Calu3 (cell line): ENCODE results near the gene LRRC43. TPM values are rescaled to one million over a fixed set of nuclear protein-coding genes. Genes with fewer than 3 reads are reported as not detected.

ENCODE experiments used
- BruUV-seq: library from RNA; stranded (reverse); fragments of 400-500 nt; replicated peaks from 2 replicates; lab custom pipeline; 2021; lab: Mats Ljungman, UMichigan
- CTCF ChIA-PET: fragments of 300-600 bp; sonication (Branson Sonifier 250); formaldehyde crosslinking; loops from one replicate; lab custom pipeline; 2022; ENCODE audit warnings: antibody characterized with exemption; lab: Charles Lee
- DNase-seq: peaks from one replicate; pipeline ENCODE4 v3.0.0; 2022
- H3K27ac Mint-ChIP-seq: one replicate; pipeline ENCODE4 v1.8.0; 2022; ENCODE audit warnings: mixed read lengths; ENCODE audit not compliant: unreplicated experiment
- H3K27me3 Mint-ChIP-seq: one replicate; pipeline ENCODE4 v1.8.0; 2022; ENCODE audit warnings: mixed read lengths; ENCODE audit not compliant: unreplicated experiment
- H3K36me3 Mint-ChIP-seq: one replicate; pipeline ENCODE4 v1.8.0; 2022; ENCODE audit warnings: mild to moderate bottlenecking, moderate library complexity, mixed read lengths; ENCODE audit not compliant: insufficient read depth, unreplicated experiment
- H3K4me1 Mint-ChIP-seq: one replicate; pipeline ENCODE4 v1.8.0; 2022; ENCODE audit warnings: mild to moderate bottlenecking, low read depth, mixed read lengths; ENCODE audit not compliant: unreplicated experiment
- H3K4me3 Mint-ChIP-seq: one replicate; pipeline ENCODE4 v1.8.0; 2022; ENCODE audit warnings: mild to moderate bottlenecking, low read depth, moderate library complexity, mixed read lengths; ENCODE audit not compliant: unreplicated experiment
- H3K9me3 Mint-ChIP-seq: one replicate; pipeline ENCODE4 v1.8.0; 2022; ENCODE audit warnings: low read depth, mixed read lengths; ENCODE audit not compliant: unreplicated experiment
- CTCF ChIP-seq: fragments of 200-600 bp; IDR thresholded peaks from one replicate; pipeline ENCODE4 v1.8.0; 2022; ENCODE audit warnings: antibody characterized with exemption; ENCODE audit not compliant: unreplicated experiment
- intact Hi-C: fragments of 100-400 bp; cut with micrococcal nuclease; formaldehyde crosslinking; loops from one replicate; pipeline ENCODE4 v1.10.0; 2022; ENCODE audit not compliant: unreplicated experiment
- total RNA-seq: library from RNA; stranded (reverse); gene quantifications from 2 replicates; pipeline ENCODE4 v1.2.3, GENCODE V29; 2022

The LRRC43 gene
- total RNA-seq, 1 experiment from 2014 or later: not detected

- CTCF ChIA-PET: no interaction called here
- Mint-ChIP-seq H3K27me3 (peaks cover 14% of the 10 kb centered on the region), H3K4me1 (no peaks in the 10 kb centered on the region), H3K4me3 (no peak overlapping the region), H3K9me3 (no peaks in the 10 kb centered on the region), H3K27ac (no peak overlapping the region), H3K36me3 (no peaks in the 10 kb centered on the region)
- no TSS peak for BruUV-seq
- intact Hi-C loops: no loop called here
- no peak for DNase-seq
- TF ChIP-seq CTCF: no peak
Observed at GRCh38 chr12:122148657-122149056, 34.3 kb upstream of the LRRC43 start.

- DNase-seq: no peak
- no peak overlapping the region for H3K4me3 Mint-ChIP-seq
- TF ChIP-seq CTCF: no peak
- no peaks in the 10 kb centered on the region for H3K9me3 Mint-ChIP-seq
- BruUV-seq: no TSS peak
- CTCF ChIA-PET: interaction anchor here (0.6 to 1.3 kb wide), 3 partner anchors 19 to 191 kb away, joined by 4 to 9 read pairs (median 6); no protein-coding TSS in a partner anchor
- no peaks in the 10 kb centered on the region for H3K4me1 Mint-ChIP-seq
- H3K36me3 Mint-ChIP-seq: no peaks in the 10 kb centered on the region
- no peak overlapping the region for H3K27ac Mint-ChIP-seq
- H3K27me3 Mint-ChIP-seq: peaks cover 16% of the 10 kb centered on the region
- intact Hi-C loops: no loop called here
Observed at GRCh38 chr12:122150127-122150681, 32.7 kb upstream of the LRRC43 start.

- no TSS peak for BruUV-seq
- H3K9me3 Mint-ChIP-seq: no peaks in the 10 kb centered on the region
Observed at GRCh38 chr12:122152754-122153153, 30.2 kb upstream of the LRRC43 start.

GRCh38 chr12:122155705-122156104 lies 27.2 kb upstream of the LRRC43 start:
- BruUV-seq: no TSS peak
- no peak overlapping the region for H3K27ac Mint-ChIP-seq
- CTCF ChIA-PET: no interaction called here
- H3K27me3 Mint-ChIP-seq: peaks cover 40% of the 10 kb centered on the region
- no peaks in the 10 kb centered on the region for H3K4me1 Mint-ChIP-seq
- DNase-seq: no peak
- no peaks in the 10 kb centered on the region for H3K9me3 Mint-ChIP-seq
- H3K36me3 Mint-ChIP-seq: no peaks in the 10 kb centered on the region
- intact Hi-C loops: no loop called here
- H3K4me3 Mint-ChIP-seq: no peak overlapping the region
- TF ChIP-seq CTCF: no peak

More at GRCh38 chr12:122152754-122153153, 30.2 kb upstream of the LRRC43 start:
- CTCF ChIA-PET: no interaction called here
- TF ChIP-seq CTCF: no peak
- intact Hi-C loops: no loop called here
- Mint-ChIP-seq H3K4me3 (no peak overlapping the region), H3K4me1 (no peaks in the 10 kb centered on the region), H3K27ac (no peak overlapping the region), H3K36me3 (no peaks in the 10 kb centered on the region), H3K27me3 (peaks cover 27% of the 10 kb centered on the region)
- no peak for DNase-seq
